Loucy (cell line): ENCODE measurements around the gene BACH2.
A peak's percentile ranks its signal among the peaks of the same experiment; 100 is the strongest.

Source experiments
- H2AFZ ChIP-seq: fragments of 200-600 bp; sonication (generic); 2 replicates; pipeline ENCODE4 v1.6.0; 2016; ENCODE audit warnings: antibody characterized with exemption, mild to moderate bottlenecking, low read length, moderate library complexity
- H3F3A ChIP-seq: fragments of 200-600 bp; 2 replicates; pipeline ENCODE4 v1.6.0; 2016; ENCODE audit warnings: antibody characterized with exemption, low read depth, mild to moderate bottlenecking
- H3K27me3 ChIP-seq: fragments of 200-600 bp; sonication (generic); 2 replicates; pipeline ENCODE4 v1.6.1; 2014; ENCODE audit warnings: low read length, mild to moderate bottlenecking; ENCODE audit not compliant: insufficient read depth, poor library complexity, severe bottlenecking
- H3K36me3 ChIP-seq: fragments of 200-600 bp; sonication (generic); 2 replicates; pipeline ENCODE4 v1.6.1; 2016; ENCODE audit warnings: low read length; ENCODE audit not compliant: insufficient read depth
- H3K4me1 ChIP-seq: fragments of 200-600 bp; sonication (generic); 2 replicates; pipeline ENCODE4 v1.5.1; 2014; ENCODE audit warnings: low read length, mild to moderate bottlenecking; ENCODE audit not compliant: insufficient read depth, poor library complexity, severe bottlenecking
- H3K4me2 ChIP-seq: fragments of 200-600 bp; sonication (generic); 2 replicates; pipeline ENCODE4 v1.6.0; 2014; ENCODE audit warnings: antibody characterized with exemption, low read length, low read depth, mild to moderate bottlenecking; ENCODE audit not compliant: poor library complexity, severe bottlenecking
- H3K4me3 ChIP-seq: fragments of 200-600 bp; sonication (generic); 2 replicates; pipeline ENCODE4 v1.5.1; 2014; ENCODE audit warnings: low read length, mild to moderate bottlenecking, mixed read lengths; ENCODE audit not compliant: poor library complexity, severe bottlenecking
- H3K79me2 ChIP-seq: fragments of 200-600 bp; sonication (generic); 2 replicates; pipeline ENCODE4 v1.6.1; 2014; ENCODE audit warnings: low read length; ENCODE audit not compliant: insufficient read depth
- H3K9ac ChIP-seq: fragments of 200-600 bp; sonication (generic); 2 replicates; pipeline ENCODE4 v1.6.0; 2014; ENCODE audit warnings: mild to moderate bottlenecking, low read depth, low read length, moderate library complexity; ENCODE audit not compliant: poor library complexity, severe bottlenecking
- H3K9me2 ChIP-seq: fragments of 200-600 bp; sonication (generic); replicated peaks from 2 replicates; pipeline ENCODE4 v1.6.1; 2016; ENCODE audit warnings: low read depth, low read length, mixed read lengths
- H3K9me3 ChIP-seq: fragments of 200-600 bp; sonication (generic); 2 replicates; pipeline ENCODE4 v1.6.1; 2014; ENCODE audit warnings: mild to moderate bottlenecking, antibody characterized with exemption, low read length, low read depth; ENCODE audit not compliant: insufficient read depth
- H4K20me1 ChIP-seq: fragments of 200-600 bp; sonication (generic); 2 replicates; pipeline ENCODE4 v1.6.0; 2014; ENCODE audit warnings: antibody characterized with exemption, low read length, mild to moderate bottlenecking; ENCODE audit not compliant: insufficient read depth, poor library complexity, severe bottlenecking
- EZH2phosphoT487 ChIP-seq: fragments of 200-600 bp; IDR thresholded peaks from 2 replicates; pipeline ENCODE4 v1.6.1; 2018; ENCODE audit warnings: antibody characterized with exemption, mild to moderate bottlenecking, moderate library complexity, borderline replicate concordance
- TF ChIP-seq, protein P1 (sequence below): fragments of 200-600 bp; sonication (generic); conservative IDR thresholded peaks from 2 replicates; pipeline ENCODE4 v1.5.1; 2014; ENCODE audit warnings: mild to moderate bottlenecking, antibody characterized with exemption, low read length

BACH2 gene

GRCh38 chr6:90319044-90319443 lies 22.4 kb upstream of the BACH2 start:
- H4K20me1 ChIP-seq: no peaks in the 10 kb centered on the region
- no peaks in the 10 kb centered on the region for H3F3A ChIP-seq
- no peaks in the 10 kb centered on the region for H3K79me2 ChIP-seq
- H3K4me1 ChIP-seq: peaks cover 12% of the 10 kb centered on the region
- no peak overlapping the region for H3K9ac ChIP-seq
- no peaks in the 10 kb centered on the region for H3K9me2 ChIP-seq
- H3K36me3 ChIP-seq: no peaks in the 10 kb centered on the region
- no peak overlapping the region for H3K4me3 ChIP-seq
- H3K27me3 ChIP-seq: no peaks in the 10 kb centered on the region
- no peaks in the 10 kb centered on the region for H3K9me3 ChIP-seq
- H2AFZ ChIP-seq: no peak overlapping the region
- no peak overlapping the region for H3K4me2 ChIP-seq
- TF ChIP-seq, protein P1, sequence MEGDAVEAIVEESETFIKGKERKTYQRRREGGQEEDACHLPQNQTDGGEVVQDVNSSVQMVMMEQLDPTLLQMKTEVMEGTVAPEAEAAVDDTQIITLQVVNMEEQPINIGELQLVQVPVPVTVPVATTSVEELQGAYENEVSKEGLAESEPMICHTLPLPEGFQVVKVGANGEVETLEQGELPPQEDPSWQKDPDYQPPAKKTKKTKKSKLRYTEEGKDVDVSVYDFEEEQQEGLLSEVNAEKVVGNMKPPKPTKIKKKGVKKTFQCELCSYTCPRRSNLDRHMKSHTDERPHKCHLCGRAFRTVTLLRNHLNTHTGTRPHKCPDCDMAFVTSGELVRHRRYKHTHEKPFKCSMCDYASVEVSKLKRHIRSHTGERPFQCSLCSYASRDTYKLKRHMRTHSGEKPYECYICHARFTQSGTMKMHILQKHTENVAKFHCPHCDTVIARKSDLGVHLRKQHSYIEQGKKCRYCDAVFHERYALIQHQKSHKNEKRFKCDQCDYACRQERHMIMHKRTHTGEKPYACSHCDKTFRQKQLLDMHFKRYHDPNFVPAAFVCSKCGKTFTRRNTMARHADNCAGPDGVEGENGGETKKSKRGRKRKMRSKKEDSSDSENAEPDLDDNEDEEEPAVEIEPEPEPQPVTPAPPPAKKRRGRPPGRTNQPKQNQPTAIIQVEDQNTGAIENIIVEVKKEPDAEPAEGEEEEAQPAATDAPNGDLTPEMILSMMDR: no peak
- TF ChIP-seq EZH2phosphoT487: no peak

GRCh38 chr6:90315986-90316385 lies 19.3 kb upstream of the BACH2 start:
- no peaks in the 10 kb centered on the region for H3K27me3 ChIP-seq
- no peaks in the 10 kb centered on the region for H3F3A ChIP-seq
- peaks cover 12% of the 10 kb centered on the region for H3K4me1 ChIP-seq
- H4K20me1 ChIP-seq: no peaks in the 10 kb centered on the region
- no peak overlapping the region for H3K4me3 ChIP-seq
- TF ChIP-seq EZH2phosphoT487: no peak
- TF ChIP-seq, protein P1: no peak
- H2AFZ ChIP-seq: no peak overlapping the region; the same call in 1 of the 2 replicates
- H3K9me2 ChIP-seq: no peaks in the 10 kb centered on the region
- H3K9me3 ChIP-seq: no peaks in the 10 kb centered on the region
- no peaks in the 10 kb centered on the region for H3K36me3 ChIP-seq
- no peaks in the 10 kb centered on the region for H3K79me2 ChIP-seq
- H3K9ac ChIP-seq: no peak overlapping the region
- peak overlapping the region; percentile 4 for H3K4me2 ChIP-seq

- Histone ChIP-seq H3K9me3 (no peaks in the 10 kb centered on the region), H2AFZ (no peak overlapping the region), H3K4me1 (peaks cover 12% of the 10 kb centered on the region), H3K4me3 (no peak overlapping the region), H3K36me3 (no peaks in the 10 kb centered on the region), H3K9ac (no peak overlapping the region), H4K20me1 (no peaks in the 10 kb centered on the region), H3K4me2 (peak overlapping the region; percentile 4), H3K79me2 (no peaks in the 10 kb centered on the region), H3F3A (no peaks in the 10 kb centered on the region), H3K9me2 (no peaks in the 10 kb centered on the region), H3K27me3 (no peaks in the 10 kb centered on the region)
- no peak for TF ChIP-seq EZH2phosphoT487
- TF ChIP-seq, protein P1: no peak
These were observed 18.8 kb upstream of the BACH2 start for GRCh38 chr6:90315354-90315950.
